Activated CD4-positive, alpha-beta T cell treated with anti-CD3 and anti-CD28 coated beads for 24 hours (primary cell): ENCODE measurements around the gene DIP2C.
"Not testable (repeated sequence)": the region's sequence is repeated elsewhere in the genome, so short reads cannot be mapped to it uniquely, and the experiment has no call there.

Source experiments
- DNase-seq, 2 donors: peaks; one replicate each; pipeline ENCODE4 v3.0.0-alpha.2; 2020; ENCODE audit warnings: low read depth in 2 of 2

Gene DIP2C

DNA sequence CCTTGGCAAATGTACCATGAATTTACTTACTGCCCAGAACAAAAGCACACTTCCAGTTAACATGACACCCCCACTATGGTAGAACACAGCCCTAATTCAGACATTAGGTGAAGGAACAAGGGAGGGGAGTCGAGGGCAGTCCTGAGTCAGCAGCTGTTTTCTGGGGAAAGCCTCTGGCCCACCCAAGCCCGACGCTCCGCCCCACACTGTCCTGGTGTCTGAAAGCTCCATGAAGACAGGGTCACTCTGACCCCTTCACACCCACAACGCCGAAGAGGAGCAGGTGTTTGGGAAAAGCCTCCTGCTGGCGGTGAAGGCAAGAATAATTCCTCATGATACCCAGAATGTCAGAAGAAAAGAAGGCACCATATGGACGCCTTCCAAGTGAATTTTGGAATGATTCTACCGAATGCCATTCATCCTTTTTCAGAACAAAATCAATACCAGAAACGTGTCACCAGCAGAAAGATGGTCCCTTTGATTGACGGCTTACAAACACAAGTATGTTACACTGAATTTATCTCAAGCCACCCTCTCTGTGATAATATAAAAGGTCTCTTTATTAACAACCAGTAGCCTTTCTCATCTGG lies 172.1 kb downstream of the DIP2C start:
- no peak for DNase-seq

GRCh38 chr10:516764-517163 lies 172.7 kb downstream of the DIP2C start:
- DNase-seq = no peak

DNA sequence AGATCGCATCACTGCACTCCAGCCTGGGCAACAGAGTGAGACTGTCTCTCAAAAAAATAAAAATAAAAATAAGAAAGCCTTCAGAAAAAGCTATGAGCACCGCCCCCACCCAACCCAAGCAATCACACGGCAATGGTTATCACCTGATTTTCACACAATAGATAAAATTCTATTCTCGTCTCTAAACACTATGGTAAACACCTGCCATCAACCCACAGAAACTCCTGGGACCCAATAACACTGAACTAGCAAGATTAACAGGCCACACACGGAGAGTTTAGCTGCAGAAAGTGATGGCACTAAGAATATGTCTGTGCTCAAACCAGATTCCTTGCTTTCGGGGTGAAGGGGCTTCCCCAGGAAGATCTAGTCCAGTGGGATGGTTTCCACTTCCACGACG lies 173.8 kb downstream of the DIP2C start:
- no peak for DNase-seq

GRCh38 chr10:514137-514671 lies 175.3 kb downstream of the DIP2C start:
- DNase-seq = no peak

- DNase-seq = no peak
Measured at GRCh38 chr10:513393-513792, 176.1 kb downstream of the DIP2C start.

DNA sequence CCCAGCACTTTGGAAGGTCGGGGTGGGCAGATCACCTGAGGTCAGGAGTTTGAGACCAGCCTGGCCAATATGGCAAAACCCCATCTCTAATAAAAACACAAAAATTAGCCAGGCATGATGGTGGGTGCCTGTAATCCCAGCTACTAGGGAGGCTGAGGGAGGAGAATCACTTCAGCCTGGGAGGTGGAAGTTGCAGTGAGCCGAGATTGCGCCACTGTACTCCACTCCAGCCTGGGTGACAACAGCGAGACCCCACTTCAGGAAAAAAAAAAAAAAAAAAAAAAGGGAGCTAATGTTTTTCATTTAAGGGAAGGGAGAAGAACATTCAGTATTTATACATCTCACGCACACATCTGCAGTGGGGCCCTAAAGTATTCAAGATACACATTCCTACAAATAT lies 176.8 kb downstream of the DIP2C start:
- not testable (repeated sequence) for DNase-seq

- DNase-seq = no peak
Measured at GRCh38 chr10:511849-512191, 177.6 kb downstream of the DIP2C start.

DNA sequence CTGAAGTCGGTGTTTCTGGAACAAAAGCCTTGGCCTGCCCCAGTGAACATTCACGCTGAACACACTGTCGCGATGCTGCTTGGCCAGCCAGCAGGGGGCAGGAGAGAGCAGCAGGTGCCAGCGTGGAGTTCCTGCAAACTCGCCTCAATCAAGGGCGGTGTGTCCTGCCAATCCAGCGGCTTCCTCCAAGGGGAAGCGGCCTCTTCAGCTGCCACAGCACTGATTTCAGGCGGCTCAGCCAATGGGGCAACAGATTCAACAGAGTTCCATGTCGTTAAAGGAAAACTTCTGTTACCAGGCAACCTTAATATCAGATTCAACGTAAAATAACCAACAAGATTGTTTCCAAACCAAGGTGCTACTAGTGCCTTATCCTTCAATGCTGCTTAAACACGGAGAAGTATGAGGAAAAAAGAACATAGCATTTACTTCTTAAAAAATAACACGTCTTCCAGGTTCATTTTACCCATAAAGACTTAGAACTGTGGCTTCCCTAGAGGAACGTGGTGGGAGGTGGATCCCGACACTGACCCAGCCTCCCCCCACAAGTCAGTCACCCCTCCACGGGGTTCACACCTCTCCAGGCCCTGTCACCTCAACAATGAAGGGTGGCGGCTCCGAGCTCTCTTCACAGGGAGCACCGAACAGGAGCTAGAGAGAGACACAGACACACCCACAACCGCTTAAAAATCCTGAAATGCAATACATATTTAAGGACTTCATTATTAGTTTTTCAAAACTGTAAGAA lies 178.2 kb downstream of the DIP2C start:
- DNase-seq = peak; percentile 81 to 85

DNA sequence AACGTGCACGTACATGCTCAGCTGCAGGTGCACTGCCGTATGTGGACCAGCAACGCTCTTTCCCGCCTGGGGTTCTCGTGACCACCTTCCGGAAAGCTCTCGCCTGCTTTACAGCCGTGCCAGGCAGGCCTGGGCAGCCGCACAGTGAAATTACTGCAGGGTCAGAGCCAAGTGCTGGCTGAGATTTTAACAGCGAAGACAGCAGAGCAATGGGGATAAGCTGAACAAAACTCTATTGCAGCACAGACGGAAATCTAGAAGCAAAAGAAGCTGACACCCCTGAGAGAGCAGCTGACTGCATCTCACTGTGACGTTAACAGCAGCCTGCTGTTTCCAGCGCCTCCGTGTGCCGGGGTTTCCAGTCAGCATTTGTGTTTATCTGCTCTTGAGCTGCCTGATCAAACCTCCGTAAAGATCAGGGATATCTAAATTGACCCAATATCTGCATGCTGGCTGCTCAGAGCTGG lies 179.0 kb downstream of the DIP2C start:
- no peak for DNase-seq

- no peak for DNase-seq
Measured at GRCh38 chr10:509361-510102, 179.9 kb downstream of the DIP2C start.

DNA sequence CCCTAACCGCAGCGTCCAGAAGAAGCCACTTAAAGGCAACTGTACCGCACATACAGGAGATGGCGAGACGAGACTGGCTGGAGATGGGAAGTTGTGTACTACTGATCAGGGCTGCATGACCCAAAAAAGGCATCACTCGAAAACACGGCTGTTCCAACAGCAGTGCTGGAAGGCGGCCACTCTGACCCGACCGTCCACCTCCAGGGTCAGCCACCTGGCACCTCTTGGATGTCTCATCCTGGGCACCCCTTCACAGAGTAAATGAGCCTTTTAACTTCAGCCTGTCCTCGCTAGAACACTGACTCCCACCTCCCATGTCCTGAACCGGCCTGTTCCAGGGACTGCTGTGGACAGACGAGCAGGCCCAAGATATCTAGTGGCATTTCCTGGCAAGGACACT lies 180.7 kb downstream of the DIP2C start:
- DNase-seq = no peak

- no peak for DNase-seq
Measured at GRCh38 chr10:507908-508444, 181.5 kb downstream of the DIP2C start.

DNA sequence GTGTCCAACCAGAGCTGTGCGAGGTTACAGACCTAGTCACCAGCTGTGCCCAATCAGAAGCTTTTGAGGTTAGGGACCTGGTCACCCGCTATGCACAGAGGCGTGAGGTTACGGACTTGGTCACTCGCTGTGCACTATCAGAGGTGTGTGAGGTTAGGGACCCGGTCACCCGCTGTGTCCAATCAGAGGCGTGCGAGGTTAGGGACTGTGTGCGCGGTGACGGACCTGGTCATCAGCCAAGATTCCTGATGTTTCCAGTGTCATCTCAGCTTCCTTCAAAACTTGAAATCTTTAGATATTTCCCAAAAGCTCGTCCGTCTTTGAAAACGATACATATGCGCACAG lies 182.1 kb downstream of the DIP2C start:
- DNase-seq = no peak

GRCh38 chr10:506451-507354 lies 182.8 kb downstream of the DIP2C start:
- no peak for DNase-seq

DNA sequence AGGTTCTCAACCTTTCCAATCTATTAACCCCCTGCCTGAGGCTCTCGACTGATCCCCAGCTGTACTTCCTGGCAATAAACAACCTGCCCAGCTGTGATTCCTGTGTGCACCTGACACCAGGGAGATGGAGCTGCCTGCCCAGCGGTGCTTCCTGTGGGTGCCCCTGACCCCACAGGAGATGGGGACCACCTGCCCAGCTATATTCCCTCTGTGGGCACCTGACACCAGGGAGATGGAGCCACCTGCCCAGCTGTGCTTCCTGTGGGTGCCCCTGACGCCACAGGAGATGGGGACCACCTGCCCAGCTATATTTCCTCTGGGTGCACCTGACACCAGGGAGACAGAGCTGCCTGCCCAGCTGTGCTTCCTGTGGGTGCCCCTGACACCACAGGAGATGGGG lies 184.0 kb downstream of the DIP2C start:
- no peak for DNase-seq

GRCh38 chr10:504806-505205 lies 184.7 kb downstream of the DIP2C start:
- DNase-seq = no peak

- DNase-seq = no peak
Measured at GRCh38 chr10:504121-504611, 185.3 kb downstream of the DIP2C start.

- no peak for DNase-seq
Measured at GRCh38 chr10:501596-501995, 187.9 kb downstream of the DIP2C start.

DNA sequence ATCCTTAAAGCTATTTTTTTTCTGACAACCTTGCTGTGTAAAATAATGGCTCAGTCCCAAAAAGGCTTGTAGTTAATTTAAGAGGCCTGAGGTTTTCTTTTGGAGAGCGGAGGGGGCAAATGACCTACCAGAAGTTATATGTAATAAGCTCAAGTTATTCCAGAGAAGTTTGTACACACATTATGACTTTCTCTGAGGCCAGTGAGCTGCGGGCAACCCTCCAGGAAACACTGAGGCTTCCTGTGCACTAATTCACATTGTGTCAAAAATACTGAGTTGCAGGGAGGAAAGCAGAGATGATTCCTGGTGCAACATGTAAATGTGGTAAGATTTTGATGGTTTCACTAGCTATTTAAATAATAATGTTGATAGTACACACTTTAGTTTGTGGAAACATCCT lies 188.6 kb downstream of the DIP2C start:
- DNase-seq = no peak

DNA sequence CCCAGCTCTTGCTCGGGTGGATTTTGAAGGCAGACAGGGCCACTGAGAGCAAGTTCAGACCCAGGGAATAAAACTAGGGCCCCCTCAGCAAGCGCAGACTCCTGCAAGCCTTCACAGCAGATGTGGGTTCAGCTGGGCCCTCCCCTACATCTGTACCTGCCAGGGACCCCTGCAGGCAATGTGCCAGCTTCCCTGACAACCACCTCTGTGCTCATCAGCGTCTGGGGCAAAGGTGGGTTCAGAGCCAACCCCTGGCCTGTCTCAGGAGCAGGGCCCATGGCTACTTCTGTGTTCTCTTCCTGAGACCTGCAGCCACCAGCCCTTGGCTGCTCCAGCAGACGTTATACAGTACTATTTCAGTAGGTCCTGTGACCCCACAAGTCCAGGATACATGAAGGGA lies 189.5 kb downstream of the DIP2C start:
- DNase-seq = no peak

- DNase-seq = no peak
Measured at GRCh38 chr10:498760-499435, 190.6 kb downstream of the DIP2C start.
